WTC11 (cell line): ENCODE results near the gene RAB3IP. TPM values are rescaled to one million over a fixed set of nuclear protein-coding genes. Genes with fewer than 3 reads are reported as not detected.

ENCODE experiments used
- ATAC-seq: fragments of 200-7000 bp; cut with Tn5 transposase; 2 replicates; pipeline ENCODE4 v1.10.0; 2021; ENCODE audit warnings: mild to moderate bottlenecking, moderate library complexity
- CTCF ChIA-PET: fragments of 300-600 bp; sonication (Branson Sonifier 250); formaldehyde crosslinking; loops from one replicate; lab custom pipeline; 2021; ENCODE audit warnings: antibody characterized with exemption; lab: Charles Lee
- POLR2A ChIA-PET: fragments of 350-600 bp; sonication (Branson Sonifier 250); formaldehyde crosslinking; loops from one replicate; lab custom pipeline; 2021; ENCODE audit warnings: antibody characterized with exemption; lab: Charles Lee
- DNase-seq: peaks from one replicate; pipeline ENCODE4 v3.0.0; 2021; ENCODE audit warnings: low spot score
- H3K27ac Mint-ChIP-seq: 2 replicates; pipeline ENCODE4 v1.8.0; 2021; ENCODE audit warnings: mixed read lengths
- H3K27me3 Mint-ChIP-seq: 2 replicates; pipeline ENCODE4 v1.8.0; 2021; ENCODE audit warnings: low read depth, mild to moderate bottlenecking, moderate library complexity, mixed read lengths
- H3K36me3 Mint-ChIP-seq: 2 replicates; pipeline ENCODE4 v1.8.0; 2021; ENCODE audit warnings: mixed read lengths
- H3K4me1 Mint-ChIP-seq: 2 replicates; pipeline ENCODE4 v1.8.0; 2022; ENCODE audit warnings: mixed read lengths
- H3K4me3 Mint-ChIP-seq: 2 replicates; pipeline ENCODE4 v1.8.0; 2021; ENCODE audit warnings: mild to moderate bottlenecking, moderate library complexity, mixed read lengths
- H3K9me3 Mint-ChIP-seq: 2 replicates; pipeline ENCODE4 v1.8.0; 2021; ENCODE audit warnings: mixed read lengths
- ATF1 ChIP-seq: sonication (generic); formaldehyde crosslinking; IDR thresholded peaks from 2 replicates; pipeline ENCODE4 v1.8.1; 2023; ENCODE audit warnings: mild to moderate bottlenecking, moderate library complexity, missing genetic modification reagents
- CDX4 ChIP-seq: fragments of 250-450 bp; sonication (Bioruptor Pico); IDR thresholded peaks from 2 replicates; pipeline ENCODE4 v1.9.0; 2021; ENCODE audit warnings: moderate library complexity, mild to moderate bottlenecking, inconsistent platforms, borderline replicate concordance
- CREB1 ChIP-seq: sonication (generic); formaldehyde crosslinking; IDR thresholded peaks from 2 replicates; pipeline ENCODE4 v1.8.0; 2023; ENCODE audit warnings: mild to moderate bottlenecking, missing genetic modification reagents
- JAZF1 ChIP-seq: fragments of 250-450 bp; sonication (Bioruptor Pico); IDR thresholded peaks from 2 replicates; pipeline ENCODE4 v1.9.0; 2021; ENCODE audit warnings: moderate library complexity, mild to moderate bottlenecking, inconsistent platforms
- MAX ChIP-seq: sonication (generic); formaldehyde crosslinking; IDR thresholded peaks from 2 replicates; pipeline ENCODE4 v1.8.0; 2022; ENCODE audit warnings: mild to moderate bottlenecking, missing genetic modification reagents
- MXD4 ChIP-seq: fragments of 250-450 bp; sonication (Bioruptor Pico); IDR thresholded peaks from 2 replicates; pipeline ENCODE4 v1.8.0; 2021; ENCODE audit warnings: mild to moderate bottlenecking, moderate library complexity, borderline replicate concordance
- NFATC4 ChIP-seq: fragments of 250-450 bp; sonication (Bioruptor Pico); IDR thresholded peaks from 2 replicates; pipeline ENCODE4 v1.9.0; 2021; ENCODE audit warnings: mild to moderate bottlenecking
- NFE2L1 ChIP-seq: sonication (generic); formaldehyde crosslinking; IDR thresholded peaks from 2 replicates; pipeline ENCODE4 v1.8.1; 2023; ENCODE audit warnings: missing genetic modification reagents
- NFYB ChIP-seq: sonication (generic); formaldehyde crosslinking; conservative IDR thresholded peaks from 2 replicates; pipeline ENCODE4 v1.8.0; 2022; ENCODE audit warnings: low read depth, missing genetic modification reagents
- NR2C2 ChIP-seq: sonication (generic); formaldehyde crosslinking; IDR thresholded peaks from 2 replicates; pipeline ENCODE4 v1.8.0; 2022; ENCODE audit warnings: mild to moderate bottlenecking, missing genetic modification reagents
- NR3C1 ChIP-seq: sonication (generic); formaldehyde crosslinking; conservative IDR thresholded peaks from 2 replicates; pipeline ENCODE4 v1.8.1; 2023; ENCODE audit warnings: low read depth, mild to moderate bottlenecking, missing genetic modification reagents
- PRDM15 ChIP-seq: sonication (generic); formaldehyde crosslinking; IDR thresholded peaks from 2 replicates; pipeline ENCODE4 v1.8.0; 2022; ENCODE audit warnings: missing genetic modification reagents
- RELA ChIP-seq: sonication (generic); formaldehyde crosslinking; IDR thresholded peaks from 2 replicates; pipeline ENCODE4 v1.8.1; 2022; ENCODE audit warnings: missing genetic modification reagents, mild to moderate bottlenecking, borderline replicate concordance
- SOX15 ChIP-seq: fragments of 250-450 bp; sonication (Bioruptor Pico); IDR thresholded peaks from 2 replicates; pipeline ENCODE4 v1.9.0; 2021; ENCODE audit warnings: mild to moderate bottlenecking
- STAT6 ChIP-seq: sonication (generic); formaldehyde crosslinking; conservative IDR thresholded peaks from 2 replicates; pipeline ENCODE4 v1.8.1; 2023; ENCODE audit warnings: mild to moderate bottlenecking, low read depth, missing genetic modification reagents, moderate library complexity
- TEAD4 ChIP-seq: sonication (generic); formaldehyde crosslinking; IDR thresholded peaks from 2 replicates; pipeline ENCODE4 v1.8.0; 2022; ENCODE audit warnings: mild to moderate bottlenecking, missing genetic modification reagents
- ZNF121 ChIP-seq: sonication (generic); formaldehyde crosslinking; IDR thresholded peaks from 2 replicates; pipeline ENCODE4 v1.8.0; 2023; ENCODE audit warnings: missing genetic modification reagents
- ZNF219 ChIP-seq: sonication (generic); formaldehyde crosslinking; IDR thresholded peaks from 2 replicates; pipeline ENCODE4 v1.8.0; 2023; ENCODE audit warnings: missing genetic modification reagents, mild to moderate bottlenecking, borderline replicate concordance
- ZNF263 ChIP-seq: sonication (generic); formaldehyde crosslinking; IDR thresholded peaks from 2 replicates; pipeline ENCODE4 v1.8.1; 2022; ENCODE audit warnings: low read depth, mild to moderate bottlenecking, moderate library complexity, missing genetic modification reagents
- ZNF317 ChIP-seq: sonication (generic); formaldehyde crosslinking; IDR thresholded peaks from 2 replicates; pipeline ENCODE4 v1.8.1; 2023; ENCODE audit warnings: low read depth, mild to moderate bottlenecking, moderate library complexity, missing genetic modification reagents, borderline replicate concordance
- ZNF416 ChIP-seq: fragments of 250-450 bp; sonication (Bioruptor Pico); IDR thresholded peaks from 2 replicates; pipeline ENCODE4 v1.9.0; 2021; ENCODE audit warnings: mild to moderate bottlenecking, inconsistent platforms
- total RNA-seq: library from RNA; stranded (reverse); gene quantifications from 3 replicates; pipeline ENCODE4 v1.2.3, GENCODE V29; 2021

RAB3IP gene
- total RNA-seq, 1 experiment from 2014 or later = 47.2 TPM

- CTCF ChIA-PET = no interaction called here
- TF ChIP-seq CDX4 (CRISPR knock-in tag) = no peak
- no peak for TF ChIP-seq MAX (CRISPR knock-in tag)
- no peak for TF ChIP-seq ZNF416 (CRISPR knock-in tag)
- TF ChIP-seq SOX15 (CRISPR knock-in tag) = no peak
- no peak for TF ChIP-seq TEAD4 (CRISPR knock-in tag)
- TF ChIP-seq NFATC4 (CRISPR knock-in tag) = no peak
- TF ChIP-seq ATF1 (CRISPR knock-in tag) = no peak
- TF ChIP-seq PRDM15 (CRISPR knock-in tag) = no peak
- 0 out of 2 replicates have a peak overlapping the region, but pooled peaks have one; percentile 42 for H3K27ac Mint-ChIP-seq
- H3K4me1 Mint-ChIP-seq = peaks cover 4% of the 10 kb centered on the region
- POLR2A ChIA-PET = no interaction called here
- no peak overlapping the region for H3K4me3 Mint-ChIP-seq
- ATAC-seq (no peak), DNase-seq (no peak)
- peaks cover 86% of the 10 kb centered on the region for H3K9me3 Mint-ChIP-seq
- peaks cover 91% of the 10 kb centered on the region for H3K36me3 Mint-ChIP-seq
- H3K27me3 Mint-ChIP-seq = no peaks in the 10 kb centered on the region
Observed at GRCh38 chr12:69765515-69765914, 26.9 kb downstream of the RAB3IP start.

- DNase-seq = no peak
- Mint-ChIP-seq H3K36me3 (peaks cover 91% of the 10 kb centered on the region), H3K4me3 (no peak overlapping the region), H3K27me3 (no peaks in the 10 kb centered on the region)
- CTCF ChIA-PET = no interaction called here
- POLR2A ChIA-PET = no interaction called here
- TF ChIP-seq ZNF263 (CRISPR knock-in tag) (no peak), MXD4 (CRISPR knock-in tag) (no peak), NFYB (no peak), ATF1 (CRISPR knock-in tag) (no peak), ZNF219 (CRISPR knock-in tag) (no peak), SOX15 (CRISPR knock-in tag) (no peak), NFATC4 (CRISPR knock-in tag) (no peak), ZNF121 (CRISPR knock-in tag) (no peak), ZNF317 (CRISPR knock-in tag) (no peak), NR2C2 (no peak), CREB1 (CRISPR knock-in tag) (no peak), NFE2L1 (no peak), RELA (CRISPR knock-in tag) (no peak), PRDM15 (CRISPR knock-in tag) (no peak), ZNF416 (CRISPR knock-in tag) (no peak), JAZF1 (CRISPR knock-in tag) (no peak), STAT6 (CRISPR knock-in tag) (no peak), NR3C1 (CRISPR knock-in tag) (no peak)
- TF ChIP-seq, all 79 proteins: peak for 0
- no peak for ATAC-seq
- H3K4me1 Mint-ChIP-seq = peaks cover 4% of the 10 kb centered on the region
- no peak overlapping the region for H3K27ac Mint-ChIP-seq
- H3K9me3 Mint-ChIP-seq = peaks cover 85% of the 10 kb centered on the region
Observed at GRCh38 chr12:69766260-69766659, 27.6 kb downstream of the RAB3IP start.
